K562 (cell line): ENCODE measurements around the gene CCN6. TPM values are rescaled to one million over a fixed set of nuclear protein-coding genes. Genes with fewer than 3 reads are reported as not detected.

ENCODE experiments used
- ATAC-seq: fragments of 200-7000 bp; cut with Tn5 transposase; 3 replicates; pipeline ENCODE4 v1.9.1; 2020; ENCODE audit warnings: moderate library complexity
- BruUV-seq: library from RNA; stranded (reverse); fragments of 400-500 nt; replicated peaks from 2 replicates; lab custom pipeline; 2021; lab: Mats Ljungman, UMichigan
- CTCF ChIA-PET: fragments of 300-600 bp; formaldehyde crosslinking; extraction: SDS; loops from one replicate; lab custom pipeline; 2021; ENCODE audit warnings: low intra/inter-chr PET ratio; lab: Yijun Ruan, JAX
- POLR2A ChIA-PET: fragments of 300-600, 350-650 bp; sonication (Branson Sonifier 250); formaldehyde crosslinking; extraction: SDS; loops from one replicate; lab custom pipeline; 2021; ENCODE audit warnings: antibody characterized with exemption, inconsistent platforms; lab: Yijun Ruan, JAX
- DNase-seq, 4 experiments: peaks; one replicate each; pipeline versions ENCODE4 v3.0.0 to v3.0.0-alpha.2; 2011 to 2018; ENCODE audit warnings: low spot score in 3 of 4, mixed read lengths in 3 of 4; ENCODE audit errors: extremely low read depth in 1 of 4
- FAIRE-seq: peaks from 2 replicates; lab custom pipeline; 2011; peaks lifted over from hg19 to GRCh38; lab: Jason Lieb, UNC
- H2AFZ ChIP-seq: 2 replicates; pipeline ENCODE4 v1.6.0; 2011; ENCODE audit warnings: low read depth, low read length, control low read depth, inconsistent platforms
- H3K27ac ChIP-seq: fragments of 200-600 bp; 3 replicates; pipeline ENCODE4 v1.8.0; 2011; ENCODE audit warnings: low read depth, mild to moderate bottlenecking, control low read depth, inconsistent platforms, low read length, moderate library complexity, mixed read lengths; ENCODE audit errors: extremely low read depth
- H3K27me3 ChIP-seq, 2 experiments: fragments of 300-600 bp in 1 of 2; 2 replicates in 1 of 2; 3 replicates in 1 of 2; pipeline versions ENCODE4 v1.6.0 to v1.8.0; 2011; ENCODE audit warnings: inconsistent platforms in 2 of 2, low read length in 2 of 2, mild to moderate bottlenecking in 1 of 2, mixed read lengths in 1 of 2, moderate library complexity in 1 of 2; ENCODE audit not compliant: control insufficient read depth in 2 of 2, insufficient read depth in 2 of 2
- H3K36me3 ChIP-seq: fragments of 300-600 bp; 3 replicates; pipeline ENCODE4 v1.8.0; 2011; ENCODE audit warnings: mild to moderate bottlenecking, low read length, inconsistent platforms; ENCODE audit not compliant: control insufficient read depth, insufficient read depth
- H3K4me1 ChIP-seq, 2 experiments: fragments of 200-600 bp in 1 of 2; replicated peaks in 1 of 2; 2 replicates in 1 of 2; 3 replicates in 1 of 2; pipeline versions ENCODE4 v1.5.1 to v1.8.0; 2011; ENCODE audit warnings: inconsistent platforms in 2 of 2, low read length in 2 of 2, mild to moderate bottlenecking in 1 of 2, mixed read lengths in 1 of 2, moderate library complexity in 1 of 2; ENCODE audit not compliant: control insufficient read depth in 2 of 2, insufficient read depth in 2 of 2
- H3K4me2 ChIP-seq: 2 replicates; pipeline ENCODE4 v1.6.1; 2011; ENCODE audit warnings: low read length, control low read depth, inconsistent platforms, mixed read lengths; ENCODE audit not compliant: insufficient read depth
- H3K4me3 ChIP-seq: fragments of 200-600 bp; sonication (generic), shearing (Covaris generic); 2 replicates; pipeline ENCODE4 v1.5.1; 2016; ENCODE audit warnings: control low read depth, inconsistent platforms
- H3K79me2 ChIP-seq: fragments of 200-600 bp; 3 replicates; pipeline ENCODE4 v1.8.0; 2011; ENCODE audit warnings: low read length, inconsistent platforms; ENCODE audit not compliant: control insufficient read depth, insufficient read depth
- H3K9ac ChIP-seq, 2 experiments: 2 replicates each; pipeline versions ENCODE4 v1.6.0 to v1.6.1; 2011; ENCODE audit warnings: low read depth in 2 of 2, low read length in 2 of 2, control low read depth in 1 of 2, inconsistent platforms in 1 of 2, mild to moderate bottlenecking in 1 of 2, mixed read lengths in 1 of 2; ENCODE audit not compliant: insufficient read depth in 1 of 2
- H3K9me1 ChIP-seq: one replicate; pipeline ENCODE4 v1.6.0; 2011; ENCODE audit warnings: inconsistent platforms, mild to moderate bottlenecking, low read length, moderate library complexity; ENCODE audit not compliant: control insufficient read depth, insufficient read depth
- H3K9me3 ChIP-seq: replicated peaks from 2 replicates; pipeline ENCODE4 v1.5.1; 2011; ENCODE audit warnings: low read depth, low read length, inconsistent platforms; ENCODE audit not compliant: control insufficient read depth, insufficient read depth
- H4K20me1 ChIP-seq: replicated peaks from 2 replicates; pipeline ENCODE4 v1.6.1; 2011; ENCODE audit warnings: low read length, inconsistent platforms, mixed read lengths; ENCODE audit not compliant: control insufficient read depth, insufficient read depth
- BRF1 ChIP-seq: IDR thresholded peaks from 3 replicates; pipeline ENCODE4 v1.6.1; 2011; ENCODE audit warnings: borderline replicate concordance, mild to moderate bottlenecking; ENCODE audit not compliant: insufficient read length; ENCODE audit errors: extremely low read depth
- CHD1 ChIP-seq: fragments of 200-600 bp; sonication (generic); IDR thresholded peaks from one replicate; pipeline ENCODE4 v1.6.1; 2012; ENCODE audit warnings: mild to moderate bottlenecking, moderate library complexity, low read length, inconsistent platforms
- ETV1 ChIP-seq: fragments of 450-650 bp; conservative IDR thresholded peaks from 2 replicates; pipeline ENCODE4 v1.6.1; 2016; ENCODE audit warnings: missing genetic modification characterization, control low read depth, low read depth, missing compliant biosample characterization
- KLF13 ChIP-seq: fragments of 450-650 bp; IDR thresholded peaks from 2 replicates; pipeline ENCODE4 v1.6.1; 2016; ENCODE audit warnings: missing genetic modification characterization, low read depth, mild to moderate bottlenecking, missing compliant biosample characterization, moderate library complexity, borderline replicate concordance
- PYGO2 ChIP-seq: fragments of 450-650 bp; IDR thresholded peaks from 2 replicates; pipeline ENCODE4 v1.6.1; 2016; ENCODE audit warnings: mild to moderate bottlenecking, missing genetic modification characterization, moderate library complexity, missing compliant biosample characterization
- RBM34 ChIP-seq: fragments of 200-400 bp; formaldehyde crosslinking; IDR thresholded peaks from 2 replicates; pipeline ENCODE4 v1.6.1; 2018; ENCODE audit warnings: low read length, borderline replicate concordance; ENCODE audit not compliant: insufficient read depth
- SAFB2 ChIP-seq: fragments of 200-400 bp; formaldehyde crosslinking; IDR thresholded peaks from 2 replicates; pipeline ENCODE4 v1.6.1; 2018; ENCODE audit warnings: borderline replicate concordance, low read length, low read depth, moderate library complexity; ENCODE audit not compliant: severe bottlenecking
- SMARCE1 ChIP-seq: fragments of 450-650 bp; IDR thresholded peaks from 2 replicates; pipeline ENCODE4 v1.7.1; 2016; ENCODE audit warnings: mild to moderate bottlenecking
- ZNF282 ChIP-seq: sonication (generic); formaldehyde crosslinking; IDR thresholded peaks from 2 replicates; pipeline ENCODE4 v1.8.1; 2023; ENCODE audit warnings: missing genetic modification reagents
- ZNF76 ChIP-seq: fragments of 250-450 bp; sonication (Bioruptor Pico); IDR thresholded peaks from 2 replicates; pipeline ENCODE4 v1.4.0; 2020; ENCODE audit warnings: mild to moderate bottlenecking, moderate library complexity, borderline replicate concordance
- WGBS: fragments of 100-300 bp; shearing (Covaris generic); methylation state at CpG from one replicate; pipeline ENCODE4 v1.1.6; 2016; ENCODE audit warnings: low coverage, mixed read lengths; ENCODE audit not compliant: insufficient coverage; ENCODE audit errors: missing lambda C conversion rate; 5-methylcytosine and 5-hydroxymethylcytosine counted together
- in situ Hi-C: fragments of 300-500 bp; cut with MboI; formaldehyde crosslinking; loops from 4 replicates; pipeline ENCODE4 v1.15.0; 2018; ENCODE audit warnings: inconsistent platforms, mixed read lengths
- intact Hi-C: fragments of 100-400 bp; cut with micrococcal nuclease; formaldehyde crosslinking; loops from 2 replicates; pipeline ENCODE4 v1.14.2; 2022
- polyA plus RNA-seq, 8 experiments: library from polyadenylated mRNA; depleted of rRNA in 4 of 8; stranded (reverse) in 5 of 8; unstranded in 3 of 8; fragments of >200 nt; fragmentation: Nextera tagmentation in 2 of 8; fragmentation: Illumina TruSeq in 1 of 8; extraction: Ambion mirVana in 2 of 8; extraction: Trizol in 1 of 8; gene quantifications; 2 replicates each; pipeline versions ENCODE4 v1.2.1 to v1.2.3, GENCODE V29; 2011 to 2014; ENCODE audit warnings: inconsistent platforms in 1 of 8, missing spikeins in 1 of 8
- total RNA-seq, 7 experiments: library from RNA; depleted of rRNA in 6 of 7; stranded (reverse); fragments of >200 nt in 6 of 7; fragmentation: Illumina TruSeq in 2 of 7; extraction: Trizol in 2 of 7; gene quantifications; 2 replicates each; pipeline versions ENCODE4 v1.2.1 to v1.2.3, GENCODE V29; 2011 to 2021; ENCODE audit warnings: low replicate concordance in 1 of 7
- TF ChIP-seq, protein P1 (sequence below): fragments of 250-450 bp; sonication (Bioruptor Pico); IDR thresholded peaks from 2 replicates; pipeline ENCODE4 v1.8.0; 2021; ENCODE audit warnings: moderate library complexity, mild to moderate bottlenecking, inconsistent platforms
- TF ChIP-seq, protein P2 (sequence below): sonication (generic); formaldehyde crosslinking; IDR thresholded peaks from 2 replicates; pipeline ENCODE4 v1.8.0; 2023; ENCODE audit warnings: missing genetic modification reagents, mild to moderate bottlenecking, borderline replicate concordance
- TF ChIP-seq, protein P3 (sequence below): fragments of 250-450 bp; sonication (Bioruptor Pico); IDR thresholded peaks from 2 replicates; pipeline ENCODE4 v1.4.0; 2020; ENCODE audit warnings: mild to moderate bottlenecking, moderate library complexity, borderline replicate concordance

Gene CCN6
- total and polyA plus RNA-seq, 9 of the 15 experiments (the other 6 are each of a cell fraction or from before 2014, with no cell fraction given): 0.04 to 0.62 (median 0.21) TPM; not detected in 2

DNA sequence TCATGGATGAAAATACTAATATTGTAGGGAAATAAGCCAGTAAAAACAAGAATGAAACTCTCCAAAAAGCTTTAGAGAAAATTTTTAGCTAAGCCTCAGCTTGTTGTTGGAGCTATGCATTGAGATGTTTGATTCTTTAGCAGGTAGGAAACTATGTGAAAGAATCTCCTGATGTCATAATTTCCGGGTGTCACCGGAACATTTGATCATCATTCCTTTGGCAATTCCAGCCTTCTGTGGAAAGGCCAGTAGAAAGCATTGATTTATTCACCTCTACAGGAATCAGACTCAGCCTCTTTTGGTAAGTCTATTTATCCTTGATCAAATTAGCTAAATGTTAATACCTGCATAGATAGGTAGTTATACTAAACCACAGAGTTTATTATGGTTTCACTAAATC is 43.0 kb downstream of the CCN6 start:
- Histone ChIP-seq H4K20me1 (no peaks in the 10 kb centered on the region), H3K9me1 (no peaks in the 10 kb centered on the region), H3K4me2 (no peak overlapping the region), H3K36me3 (no peaks in the 10 kb centered on the region), H3K9ac (no peak overlapping the region), H3K9me3 (no peaks in the 10 kb centered on the region), H3K79me2 (no peaks in the 10 kb centered on the region), H3K27ac (no peak overlapping the region), H3K4me3 (no peak overlapping the region), H2AFZ (no peak overlapping the region), H3K27me3 (peaks cover 3 to 7% of the 10 kb centered on the region in 2 experiments; a peak in 3 of 5 replicates), H3K4me1 (no peaks in the 10 kb centered on the region)
- FAIRE-seq (no peak), ATAC-seq (no peak), DNase-seq (no peak)
- ChIA-PET CTCF (no interaction called here), POLR2A (no interaction called here)
- intact Hi-C loops: no loop called here
- in situ Hi-C loops: no loop called here
- no TSS peak for BruUV-seq
- WGBS: 9% methylated on average over 2 of the region's 2 CpGs
- no peak for TF ChIP-seq ZNF76 (CRISPR knock-in tag)
- TF ChIP-seq CHD1: no peak
- TF ChIP-seq ETV1 (tag): no peak
- TF ChIP-seq BRF1: no peak
- TF ChIP-seq, protein P1, sequence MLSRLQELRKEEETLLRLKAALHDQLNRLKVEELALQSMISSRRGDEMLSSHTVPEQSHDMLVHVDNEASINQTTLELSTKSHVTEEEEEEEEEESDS (CRISPR knock-in tag): no peak
- TF ChIP-seq RBM34: no peak
- no peak for TF ChIP-seq PYGO2 (tag)
- TF ChIP-seq, protein P2, sequence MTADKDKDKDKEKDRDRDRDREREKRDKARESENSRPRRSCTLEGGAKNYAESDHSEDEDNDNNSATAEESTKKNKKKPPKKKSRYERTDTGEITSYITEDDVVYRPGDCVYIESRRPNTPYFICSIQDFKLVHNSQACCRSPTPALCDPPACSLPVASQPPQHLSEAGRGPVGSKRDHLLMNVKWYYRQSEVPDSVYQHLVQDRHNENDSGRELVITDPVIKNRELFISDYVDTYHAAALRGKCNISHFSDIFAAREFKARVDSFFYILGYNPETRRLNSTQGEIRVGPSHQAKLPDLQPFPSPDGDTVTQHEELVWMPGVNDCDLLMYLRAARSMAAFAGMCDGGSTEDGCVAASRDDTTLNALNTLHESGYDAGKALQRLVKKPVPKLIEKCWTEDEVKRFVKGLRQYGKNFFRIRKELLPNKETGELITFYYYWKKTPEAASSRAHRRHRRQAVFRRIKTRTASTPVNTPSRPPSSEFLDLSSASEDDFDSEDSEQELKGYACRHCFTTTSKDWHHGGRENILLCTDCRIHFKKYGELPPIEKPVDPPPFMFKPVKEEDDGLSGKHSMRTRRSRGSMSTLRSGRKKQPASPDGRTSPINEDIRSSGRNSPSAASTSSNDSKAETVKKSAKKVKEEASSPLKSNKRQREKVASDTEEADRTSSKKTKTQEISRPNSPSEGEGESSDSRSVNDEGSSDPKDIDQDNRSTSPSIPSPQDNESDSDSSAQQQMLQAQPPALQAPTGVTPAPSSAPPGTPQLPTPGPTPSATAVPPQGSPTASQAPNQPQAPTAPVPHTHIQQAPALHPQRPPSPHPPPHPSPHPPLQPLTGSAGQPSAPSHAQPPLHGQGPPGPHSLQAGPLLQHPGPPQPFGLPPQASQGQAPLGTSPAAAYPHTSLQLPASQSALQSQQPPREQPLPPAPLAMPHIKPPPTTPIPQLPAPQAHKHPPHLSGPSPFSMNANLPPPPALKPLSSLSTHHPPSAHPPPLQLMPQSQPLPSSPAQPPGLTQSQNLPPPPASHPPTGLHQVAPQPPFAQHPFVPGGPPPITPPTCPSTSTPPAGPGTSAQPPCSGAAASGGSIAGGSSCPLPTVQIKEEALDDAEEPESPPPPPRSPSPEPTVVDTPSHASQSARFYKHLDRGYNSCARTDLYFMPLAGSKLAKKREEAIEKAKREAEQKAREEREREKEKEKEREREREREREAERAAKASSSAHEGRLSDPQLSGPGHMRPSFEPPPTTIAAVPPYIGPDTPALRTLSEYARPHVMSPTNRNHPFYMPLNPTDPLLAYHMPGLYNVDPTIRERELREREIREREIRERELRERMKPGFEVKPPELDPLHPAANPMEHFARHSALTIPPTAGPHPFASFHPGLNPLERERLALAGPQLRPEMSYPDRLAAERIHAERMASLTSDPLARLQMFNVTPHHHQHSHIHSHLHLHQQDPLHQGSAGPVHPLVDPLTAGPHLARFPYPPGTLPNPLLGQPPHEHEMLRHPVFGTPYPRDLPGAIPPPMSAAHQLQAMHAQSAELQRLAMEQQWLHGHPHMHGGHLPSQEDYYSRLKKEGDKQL (CRISPR knock-in tag): no peak
- TF ChIP-seq SAFB2: no peak
- TF ChIP-seq, protein P3, sequence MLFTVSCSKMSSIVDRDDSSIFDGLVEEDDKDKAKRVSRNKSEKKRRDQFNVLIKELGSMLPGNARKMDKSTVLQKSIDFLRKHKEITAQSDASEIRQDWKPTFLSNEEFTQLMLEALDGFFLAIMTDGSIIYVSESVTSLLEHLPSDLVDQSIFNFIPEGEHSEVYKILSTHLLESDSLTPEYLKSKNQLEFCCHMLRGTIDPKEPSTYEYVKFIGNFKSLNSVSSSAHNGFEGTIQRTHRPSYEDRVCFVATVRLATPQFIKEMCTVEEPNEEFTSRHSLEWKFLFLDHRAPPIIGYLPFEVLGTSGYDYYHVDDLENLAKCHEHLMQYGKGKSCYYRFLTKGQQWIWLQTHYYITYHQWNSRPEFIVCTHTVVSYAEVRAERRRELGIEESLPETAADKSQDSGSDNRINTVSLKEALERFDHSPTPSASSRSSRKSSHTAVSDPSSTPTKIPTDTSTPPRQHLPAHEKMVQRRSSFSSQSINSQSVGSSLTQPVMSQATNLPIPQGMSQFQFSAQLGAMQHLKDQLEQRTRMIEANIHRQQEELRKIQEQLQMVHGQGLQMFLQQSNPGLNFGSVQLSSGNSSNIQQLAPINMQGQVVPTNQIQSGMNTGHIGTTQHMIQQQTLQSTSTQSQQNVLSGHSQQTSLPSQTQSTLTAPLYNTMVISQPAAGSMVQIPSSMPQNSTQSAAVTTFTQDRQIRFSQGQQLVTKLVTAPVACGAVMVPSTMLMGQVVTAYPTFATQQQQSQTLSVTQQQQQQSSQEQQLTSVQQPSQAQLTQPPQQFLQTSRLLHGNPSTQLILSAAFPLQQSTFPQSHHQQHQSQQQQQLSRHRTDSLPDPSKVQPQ (CRISPR knock-in tag): no peak
- TF ChIP-seq KLF13 (tag): no peak
- TF ChIP-seq SMARCE1: no peak
- TF ChIP-seq ZNF282 (CRISPR knock-in tag): no peak
